ENCODE measurements around the gene CDHR1. TPM values are rescaled to one million over a fixed set of nuclear protein-coding genes. Genes with fewer than 3 reads are reported as not detected.

Gene CDHR1
- total and polyA plus RNA-seq, 2 of the 8 experiments (the other 6 are each of a cell fraction or from before 2014, with no cell fraction given) = 3.9 to 10.5 TPM

- Histone ChIP-seq H3K9ac (replicated peaks in 1 of 4; ENCODE audit: extremely low read depth in 1 of 4, low read depth in 3 of 4, low read length in 3 of 4) (no peak overlapping the region), H4K20me1 (replicated peaks in 1 of 2; ENCODE audit: control insufficient read depth in 1 of 2, insufficient read depth in 2 of 2, low read length in 2 of 2) (no peaks in the 10 kb centered on the region), H3K4ac (replicated peaks; ENCODE audit: insufficient read length, low read depth, low read length) (no peak overlapping the region), H2BK120ac (replicated peaks; ENCODE audit: low read depth, low read length) (no peak overlapping the region), H2BK15ac (ENCODE audit: low read length) (no peak overlapping the region), H4K5ac (ENCODE audit: insufficient read length, low read depth, low read length) (no peak overlapping the region), H2BK20ac (ENCODE audit: low read length) (no peak overlapping the region), H3K4me1 (replicated peaks in 1 of 4; ENCODE audit: control insufficient read depth in 3 of 4, insufficient read depth in 4 of 4, low read length in 3 of 4) (no peaks in the 10 kb centered on the region), H3K36me3 (ENCODE audit: control insufficient read depth in 2 of 4, insufficient read depth in 4 of 4, low read length in 3 of 4) (peaks cover 3 to 53% (median 33%) of the 10 kb centered on the region in 4 experiments; a peak in 7 of 8 replicates), H3K4me3 (ENCODE audit: extremely low read depth in 1 of 4, insufficient read depth in 2 of 4, low read depth in 3 of 4, low read length in 4 of 4) (no peak overlapping the region), H3K4me2 (ENCODE audit: insufficient read depth in 1 of 2, low read depth in 2 of 2, low read length in 2 of 2) (no peak overlapping the region), H3K18ac (ENCODE audit: extremely low read depth, low read length) (no peak overlapping the region), H3K56ac (replicated peaks; ENCODE audit: insufficient read length, low read depth, low read length) (no peak overlapping the region), H3K23ac (ENCODE audit: insufficient read length) (no peak overlapping the region), H4K8ac (ENCODE audit: extremely low read depth, insufficient read depth, low read length) (no peak overlapping the region), H3K14ac (ENCODE audit: insufficient read length) (no peak overlapping the region), H3K79me2 (ENCODE audit: control insufficient read depth in 1 of 2, insufficient read depth in 2 of 2, low read length in 2 of 2) (no peaks in the 10 kb centered on the region), H2AFZ (ENCODE audit: low read length) (no peak overlapping the region), H3K23me2 (ENCODE audit: low read depth, low read length) (no peaks in the 10 kb centered on the region), H3K27ac (ENCODE audit: low read depth, low read length) (no peak overlapping the region), H3K9me3 (ENCODE audit: insufficient read depth in 2 of 2, low read depth in 1 of 2, low read length in 1 of 2) (no peaks in the 10 kb centered on the region), H3K27me3 (replicated peaks in 1 of 4; ENCODE audit: control insufficient read depth in 3 of 4, extremely low read depth in 1 of 4, insufficient read depth in 3 of 4, low read length in 3 of 4) (no peaks in the 10 kb centered on the region), H4K91ac (replicated peaks; ENCODE audit: insufficient read length, low read length) (no peak overlapping the region), H2BK5ac (ENCODE audit: low read depth, low read length) (no peak overlapping the region), H3K79me1 (ENCODE audit: low read depth, low read length) (no peaks in the 10 kb centered on the region), H2AK5ac (ENCODE audit: low read depth, low read length) (no peak overlapping the region), H2BK12ac (ENCODE audit: low read depth, low read length) (no peak overlapping the region)
- no peak for FAIRE-seq
- POLR2A ChIA-PET (ENCODE audit: partially characterized antibody) = interaction anchor here (1.6 kb wide), 1 partner anchor 13 kb away, joined by 4 read pairs; no protein-coding TSS in a partner anchor
- CTCF ChIA-PET (ENCODE audit: partially characterized antibody) = interaction anchor here (0.9 to 1.0 kb wide), 2 partner anchors 50 to 59 kb away, joined by 3 read pairs; no protein-coding TSS in a partner anchor
- DNase-seq (ENCODE audit: low read depth in 1 of 2, low spot score in 2 of 2) = no peak
- no peak for TF ChIP-seq NANOG (IDR thresholded peaks at IDR 0.05; ENCODE audit: insufficient read depth, low read depth, low read length, poor library complexity, severe bottlenecking)
- TF ChIP-seq KDM5A (IDR thresholded peaks at IDR 0.05; ENCODE audit: low read length) = no peak
- no peak for TF ChIP-seq ZNF274 (IDR thresholded peaks at IDR 0.05; ENCODE audit: borderline replicate concordance, extremely low read depth, low read length)
- TF ChIP-seq CREB1 (IDR thresholded peaks at IDR 0.05) = no peak
- TF ChIP-seq CTBP2 (IDR thresholded peaks at IDR 0.05; ENCODE audit: borderline replicate concordance, insufficient read depth, insufficient read length, low read length) = no peak
- TF ChIP-seq CBX8 (IDR thresholded peaks at IDR 0.05; ENCODE audit: borderline replicate concordance, low read depth, low read length) = no peak
- TF ChIP-seq PHF8 (conservative IDR thresholded peaks at IDR 0.05; ENCODE audit: low read depth, low read length) = no peak
- no peak for TF ChIP-seq SIN3A (conservative IDR thresholded peaks at IDR 0.05 in 1 of 2, IDR thresholded peaks at IDR 0.05 in 1 of 2; ENCODE audit: low read depth in 1 of 2, low read length in 2 of 2)
- TF ChIP-seq CEBPB (IDR thresholded peaks at IDR 0.05; ENCODE audit: low read depth, low read length) = no peak
- no peak for TF ChIP-seq POLR2A (IDR thresholded peaks at IDR 0.05; ENCODE audit: control extremely low read depth in 1 of 2, low read depth in 2 of 2, low read length in 2 of 2)
- no peak for TF ChIP-seq SIX5 (IDR thresholded peaks at IDR 0.05; ENCODE audit: low read depth, low read length)
- no peak for TF ChIP-seq CHD2 (IDR thresholded peaks at IDR 0.05; ENCODE audit: low read length)
- TF ChIP-seq GTF2F1 (IDR thresholded peaks at IDR 0.05; ENCODE audit: borderline replicate concordance, low read depth, low read length) = no peak
- TF ChIP-seq TBP (IDR thresholded peaks at IDR 0.05; ENCODE audit: low read depth, low read length) = no peak
- no peak for TF ChIP-seq SP4 (IDR thresholded peaks at IDR 0.05; ENCODE audit: low read length)
- TF ChIP-seq TAF1 (IDR thresholded peaks at IDR 0.05; ENCODE audit: low read depth, low read length) = no peak
- no peak for TF ChIP-seq MAFK (IDR thresholded peaks at IDR 0.05; ENCODE audit: low read depth, low read length)
Measured at GRCh38 chr10:84152769-84153168, 41.6 kb upstream of the CDHR1 start.

All from H1 (cell line).